GM23338 (cell line): Measurements from ENCODE around the gene CEP131. TPM values are rescaled to one million over a fixed set of nuclear protein-coding genes. Genes with fewer than 3 reads are reported as not detected.
A peak's percentile ranks its signal among the peaks of the same experiment; 100 is the strongest.

ENCODE experiments used
- ATAC-seq: fragments of 200-7000 bp; cut with Tn5 transposase; 3 replicates; pipeline ENCODE4 v1.9.1; 2020
- DNase-seq: peaks from one replicate; pipeline ENCODE4 v3.0.0-alpha.2; 2015; ENCODE audit warnings: low spot score
- H2AFZ ChIP-seq: fragments of 200-600 bp; sonication (generic); 2 replicates; pipeline ENCODE4 v1.8.0; 2016; ENCODE audit warnings: antibody characterized with exemption, mild to moderate bottlenecking, moderate library complexity
- H3F3A ChIP-seq: fragments of 200-600 bp; sonication (generic); replicated peaks from 2 replicates; pipeline ENCODE4 v1.8.0; 2017; ENCODE audit warnings: antibody characterized with exemption, mixed run types, low read depth
- H3K27ac ChIP-seq: fragments of 200-600 bp; sonication (generic); 2 replicates; pipeline ENCODE4 v1.6.1; 2016; ENCODE audit warnings: low read depth
- H3K27me3 ChIP-seq: fragments of 200-600 bp; sonication (generic); 2 replicates; pipeline ENCODE4 v1.8.0; 2016; ENCODE audit warnings: mild to moderate bottlenecking, mixed run types, moderate library complexity; ENCODE audit not compliant: insufficient read depth
- H3K36me3 ChIP-seq: fragments of 200-600 bp; sonication (generic); 2 replicates; pipeline ENCODE4 v1.8.0; 2016; ENCODE audit warnings: mild to moderate bottlenecking; ENCODE audit not compliant: insufficient read depth
- H3K4me1 ChIP-seq: fragments of 200-600 bp; sonication (generic); 2 replicates; pipeline ENCODE4 v1.8.0; 2016; ENCODE audit warnings: mild to moderate bottlenecking, moderate library complexity; ENCODE audit not compliant: insufficient read depth
- H3K4me2 ChIP-seq: fragments of 200-600 bp; sonication (generic); 2 replicates; pipeline ENCODE4 v1.7.1; 2017; ENCODE audit warnings: mixed run types
- H3K4me3 ChIP-seq: fragments of 200-600 bp; sonication (generic); 2 replicates; pipeline ENCODE4 v1.6.1; 2016; ENCODE audit warnings: mixed run types
- H3K79me2 ChIP-seq: fragments of 200-600 bp; sonication (generic); replicated peaks from 2 replicates; pipeline ENCODE4 v1.8.0; 2017; ENCODE audit warnings: mild to moderate bottlenecking; ENCODE audit not compliant: insufficient read depth
- H3K9me2 ChIP-seq: fragments of 200-600 bp; sonication (generic); 2 replicates; pipeline ENCODE4 v1.8.0; 2017; ENCODE audit not compliant: insufficient read depth
- H4K20me1 ChIP-seq: fragments of 200-600 bp; sonication (generic); replicated peaks from 2 replicates; pipeline ENCODE4 v1.8.0; 2017; ENCODE audit warnings: mild to moderate bottlenecking; ENCODE audit not compliant: insufficient read depth
- H3K27ac Mint-ChIP-seq: 2 replicates; pipeline ENCODE4 v1.8.0; 2020; ENCODE audit warnings: inconsistent platforms, mild to moderate bottlenecking, moderate library complexity, mixed read lengths
- H3K27me3 Mint-ChIP-seq: 3 replicates; pipeline ENCODE4 v1.8.0; 2022; ENCODE audit warnings: low read depth, mild to moderate bottlenecking, moderate library complexity, mixed read lengths, inconsistent platforms; ENCODE audit not compliant: insufficient read depth, poor library complexity
- H3K36me3 Mint-ChIP-seq: 3 replicates; pipeline ENCODE4 v1.8.0; 2021; ENCODE audit warnings: low read depth, mild to moderate bottlenecking, inconsistent platforms, moderate library complexity, mixed read lengths
- H3K4me1 Mint-ChIP-seq: 3 replicates; pipeline ENCODE4 v1.8.0; 2020; ENCODE audit warnings: mild to moderate bottlenecking, inconsistent platforms, mixed read lengths
- H3K4me3 Mint-ChIP-seq: 3 replicates; pipeline ENCODE4 v1.8.0; 2021; ENCODE audit warnings: moderate library complexity, mild to moderate bottlenecking, inconsistent platforms, mixed read lengths
- H3K9me3 Mint-ChIP-seq: 3 replicates; pipeline ENCODE4 v1.8.0; 2020; ENCODE audit warnings: moderate library complexity, mild to moderate bottlenecking, inconsistent platforms, mixed read lengths
- CREB1 ChIP-seq: fragments of 250-450 bp; sonication (Bioruptor Pico); IDR thresholded peaks from 2 replicates; pipeline ENCODE4 v1.5.0; 2020; ENCODE audit warnings: low read depth, mild to moderate bottlenecking, moderate library complexity
- EZH2phosphoT487 ChIP-seq: fragments of 200-600 bp; sonication (generic); IDR thresholded peaks from one replicate; pipeline ENCODE4 v1.8.1; 2018; ENCODE audit warnings: antibody characterized with exemption; ENCODE audit not compliant: unreplicated experiment
- JUNB ChIP-seq: IDR thresholded peaks from one replicate; pipeline ENCODE4 v1.6.1; 2016; ENCODE audit warnings: antibody characterized with exemption; ENCODE audit not compliant: unreplicated experiment
- NANOG ChIP-seq: IDR thresholded peaks from 2 replicates; pipeline ENCODE4 v1.6.1; 2016; ENCODE audit warnings: antibody characterized with exemption, borderline replicate concordance
- REST ChIP-seq: IDR thresholded peaks from one replicate; pipeline ENCODE4 v1.6.1; 2018; ENCODE audit warnings: antibody characterized with exemption; ENCODE audit not compliant: unreplicated experiment
- STAT1 ChIP-seq: IDR thresholded peaks from one replicate; pipeline ENCODE4 v1.6.1; 2016; ENCODE audit warnings: antibody characterized with exemption; ENCODE audit not compliant: unreplicated experiment
- ZNF331 ChIP-seq: fragments of 250-450 bp; sonication (Bioruptor Pico); IDR thresholded peaks from 2 replicates; pipeline ENCODE4 v1.5.0; 2020; ENCODE audit warnings: low read depth, mild to moderate bottlenecking, moderate library complexity
- polyA plus RNA-seq: library from polyadenylated mRNA; unstranded; fragments of >200 nt; fragmentation: Nextera tagmentation; extraction: Ambion mirVana; gene quantifications from 2 replicates; pipeline ENCODE4 v1.2.1, GENCODE V29; 2016
- total RNA-seq: library from RNA; depleted of rRNA; stranded (reverse); fragments of >200 nt; shearing (Covaris generic); gene quantifications from 2 replicates; pipeline ENCODE4 v1.2.3, GENCODE V29; 2014
- TF ChIP-seq, protein P1 (sequence below): fragments of 250-450 bp; sonication (Bioruptor Pico); IDR thresholded peaks from 2 replicates; pipeline ENCODE4 v1.5.0; 2020; ENCODE audit warnings: mild to moderate bottlenecking, moderate library complexity

CEP131 gene
- total and polyA plus RNA-seq, 2 experiments from 2014 or later, result 26.8 to 35.5 TPM

GRCh38 chr17:81143200-81143527 is 79.6 kb downstream of the CEP131 start:
- no peaks in the 10 kb centered on the region for H3K27me3 ChIP-seq
- Mint-ChIP-seq H3K27ac (no peak overlapping the region), H3K36me3 (no peaks in the 10 kb centered on the region; the same call in 2 of the 3 replicates), H3K4me1 (no peaks in the 10 kb centered on the region), H3K27me3 (peaks cover 25% of the 10 kb centered on the region), H3K9me3 (peaks cover 14% of the 10 kb centered on the region), H3K4me3 (no peak overlapping the region)
- H3K4me2 ChIP-seq, result no peak overlapping the region
- H3K36me3 ChIP-seq, result no peaks in the 10 kb centered on the region
- DNase-seq (no peak), ATAC-seq (peak; percentile 52)
- H3K4me3 ChIP-seq, result no peak overlapping the region
- no peaks in the 10 kb centered on the region for H3K79me2 ChIP-seq
- H3K27ac ChIP-seq, result no peak overlapping the region
- H2AFZ ChIP-seq, result peak overlapping the region; percentile 52; the same call in 1 of the 2 replicates
- H3K9me2 ChIP-seq, result no peaks in the 10 kb centered on the region
- no peaks in the 10 kb centered on the region for H3K4me1 ChIP-seq
- peaks cover 8% of the 10 kb centered on the region for H3F3A ChIP-seq
- H4K20me1 ChIP-seq, result no peaks in the 10 kb centered on the region
- no peak for TF ChIP-seq EZH2phosphoT487
- no peak for TF ChIP-seq STAT1
- TF ChIP-seq NANOG, result no peak
- TF ChIP-seq REST, result no peak
- TF ChIP-seq ZNF331, result no peak
- TF ChIP-seq CREB1 (CRISPR knock-in tag), result no peak
- TF ChIP-seq, protein P1, sequence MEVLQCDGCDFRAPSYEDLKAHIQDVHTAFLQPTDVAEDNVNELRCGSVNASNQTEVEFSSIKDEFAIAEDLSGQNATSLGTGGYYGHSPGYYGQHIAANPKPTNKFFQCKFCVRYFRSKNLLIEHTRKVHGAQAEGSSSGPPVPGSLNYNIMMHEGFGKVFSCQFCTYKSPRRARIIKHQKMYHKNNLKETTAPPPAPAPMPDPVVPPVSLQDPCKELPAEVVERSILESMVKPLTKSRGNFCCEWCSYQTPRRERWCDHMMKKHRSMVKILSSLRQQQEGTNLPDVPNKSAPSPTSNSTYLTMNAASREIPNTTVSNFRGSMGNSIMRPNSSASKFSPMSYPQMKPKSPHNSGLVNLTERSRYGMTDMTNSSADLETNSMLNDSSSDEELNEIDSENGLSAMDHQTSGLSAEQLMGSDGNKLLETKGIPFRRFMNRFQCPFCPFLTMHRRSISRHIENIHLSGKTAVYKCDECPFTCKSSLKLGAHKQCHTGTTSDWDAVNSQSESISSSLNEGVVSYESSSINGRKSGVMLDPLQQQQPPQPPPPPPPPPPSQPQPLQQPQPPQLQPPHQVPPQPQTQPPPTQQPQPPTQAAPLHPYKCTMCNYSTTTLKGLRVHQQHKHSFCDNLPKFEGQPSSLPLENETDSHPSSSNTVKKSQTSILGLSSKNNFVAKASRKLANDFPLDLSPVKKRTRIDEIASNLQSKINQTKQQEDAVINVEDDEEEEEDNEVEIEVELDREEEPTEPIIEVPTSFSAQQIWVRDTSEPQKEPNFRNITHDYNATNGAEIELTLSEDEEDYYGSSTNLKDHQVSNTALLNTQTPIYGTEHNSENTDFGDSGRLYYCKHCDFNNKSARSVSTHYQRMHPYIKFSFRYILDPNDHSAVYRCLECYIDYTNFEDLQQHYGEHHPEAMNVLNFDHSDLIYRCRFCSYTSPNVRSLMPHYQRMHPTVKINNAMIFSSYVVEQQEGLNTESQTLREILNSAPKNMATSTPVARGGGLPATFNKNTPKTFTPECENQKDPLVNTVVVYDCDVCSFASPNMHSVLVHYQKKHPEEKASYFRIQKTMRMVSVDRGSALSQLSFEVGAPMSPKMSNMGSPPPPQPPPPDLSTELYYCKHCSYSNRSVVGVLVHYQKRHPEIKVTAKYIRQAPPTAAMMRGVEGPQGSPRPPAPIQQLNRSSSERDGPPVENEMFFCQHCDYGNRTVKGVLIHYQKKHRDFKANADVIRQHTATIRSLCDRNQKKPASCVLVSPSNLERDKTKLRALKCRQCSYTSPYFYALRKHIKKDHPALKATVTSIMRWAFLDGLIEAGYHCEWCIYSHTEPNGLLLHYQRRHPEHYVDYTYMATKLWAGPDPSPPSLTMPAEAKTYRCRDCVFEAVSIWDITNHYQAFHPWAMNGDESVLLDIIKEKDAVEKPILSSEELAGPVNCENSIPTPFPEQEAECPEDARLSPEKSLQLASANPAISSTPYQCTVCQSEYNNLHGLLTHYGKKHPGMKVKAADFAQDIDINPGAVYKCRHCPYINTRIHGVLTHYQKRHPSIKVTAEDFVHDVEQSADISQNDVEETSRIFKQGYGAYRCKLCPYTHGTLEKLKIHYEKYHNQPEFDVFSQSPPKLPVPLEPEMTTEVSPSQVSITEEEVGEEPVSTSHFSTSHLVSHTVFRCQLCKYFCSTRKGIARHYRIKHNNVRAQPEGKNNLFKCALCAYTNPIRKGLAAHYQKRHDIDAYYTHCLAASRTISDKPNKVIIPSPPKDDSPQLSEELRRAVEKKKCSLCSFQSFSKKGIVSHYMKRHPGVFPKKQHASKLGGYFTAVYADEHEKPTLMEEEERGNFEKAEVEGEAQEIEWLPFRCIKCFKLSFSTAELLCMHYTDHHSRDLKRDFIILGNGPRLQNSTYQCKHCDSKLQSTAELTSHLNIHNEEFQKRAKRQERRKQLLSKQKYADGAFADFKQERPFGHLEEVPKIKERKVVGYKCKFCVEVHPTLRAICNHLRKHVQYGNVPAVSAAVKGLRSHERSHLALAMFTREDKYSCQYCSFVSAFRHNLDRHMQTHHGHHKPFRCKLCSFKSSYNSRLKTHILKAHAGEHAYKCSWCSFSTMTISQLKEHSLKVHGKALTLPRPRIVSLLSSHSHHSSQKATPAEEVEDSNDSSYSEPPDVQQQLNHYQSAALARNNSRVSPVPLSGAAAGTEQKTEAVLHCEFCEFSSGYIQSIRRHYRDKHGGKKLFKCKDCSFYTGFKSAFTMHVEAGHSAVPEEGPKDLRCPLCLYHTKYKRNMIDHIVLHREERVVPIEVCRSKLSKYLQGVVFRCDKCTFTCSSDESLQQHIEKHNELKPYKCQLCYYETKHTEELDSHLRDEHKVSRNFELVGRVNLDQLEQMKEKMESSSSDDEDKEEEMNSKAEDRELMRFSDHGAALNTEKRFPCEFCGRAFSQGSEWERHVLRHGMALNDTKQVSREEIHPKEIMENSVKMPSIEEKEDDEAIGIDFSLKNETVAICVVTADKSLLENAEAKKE (CRISPR knock-in tag), result no peak
- TF ChIP-seq JUNB, result no peak
